GM21528 (cell line): ENCODE measurements around the gene SGTB.
"Not testable (repeated sequence)": the region's sequence is repeated elsewhere in the genome, so short reads cannot be mapped to it uniquely, and the experiment has no call there.

Experiments
- ATAC-seq: cut with Tn5 transposase; IDR thresholded peaks from one replicate; pipeline ENCODE4 v1.9.1; 2021; ENCODE audit warnings: mild to moderate bottlenecking, moderate library complexity; ENCODE audit not compliant: unreplicated experiment, low FRiP score

SGTB gene

DNA sequence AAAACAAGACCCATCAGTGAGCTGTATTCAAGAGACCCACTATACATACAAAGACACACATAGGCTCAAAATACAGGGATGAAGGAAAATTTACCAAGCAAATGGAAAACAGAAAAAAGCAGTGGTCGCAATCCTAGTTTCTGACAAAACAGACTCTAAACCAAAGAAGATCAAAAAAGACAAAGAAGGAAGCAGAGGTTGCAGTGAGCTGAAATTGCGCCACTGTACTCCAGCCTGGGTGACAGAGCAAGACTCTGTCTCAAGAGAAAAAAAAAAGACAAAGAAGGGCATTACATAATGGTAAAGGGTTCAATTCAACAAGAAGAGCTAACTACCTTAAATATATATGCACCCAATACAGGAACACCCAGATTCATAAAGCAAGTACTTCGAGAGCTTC lies 45.9 kb downstream of the SGTB start:
- ATAC-seq = not testable (repeated sequence)

DNA sequence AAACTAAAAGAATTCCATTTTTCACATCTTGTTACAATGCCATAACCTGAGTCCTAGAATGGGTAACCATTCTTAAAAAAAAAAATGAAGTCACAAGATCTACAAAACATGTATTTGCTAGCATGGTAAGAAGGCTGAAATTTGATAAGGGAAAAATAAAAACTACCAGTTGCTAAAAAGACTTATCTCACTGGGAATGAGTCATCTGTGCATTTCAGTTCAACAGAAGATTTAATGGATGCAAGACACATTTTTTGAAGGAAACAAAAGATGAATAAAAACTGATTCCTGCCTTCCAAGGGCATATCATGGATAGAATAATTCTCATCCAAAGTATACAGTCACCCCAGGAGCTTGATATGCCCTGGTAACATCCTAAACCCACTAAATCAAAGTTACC lies 47.2 kb downstream of the SGTB start:
- no peak for ATAC-seq

DNA sequence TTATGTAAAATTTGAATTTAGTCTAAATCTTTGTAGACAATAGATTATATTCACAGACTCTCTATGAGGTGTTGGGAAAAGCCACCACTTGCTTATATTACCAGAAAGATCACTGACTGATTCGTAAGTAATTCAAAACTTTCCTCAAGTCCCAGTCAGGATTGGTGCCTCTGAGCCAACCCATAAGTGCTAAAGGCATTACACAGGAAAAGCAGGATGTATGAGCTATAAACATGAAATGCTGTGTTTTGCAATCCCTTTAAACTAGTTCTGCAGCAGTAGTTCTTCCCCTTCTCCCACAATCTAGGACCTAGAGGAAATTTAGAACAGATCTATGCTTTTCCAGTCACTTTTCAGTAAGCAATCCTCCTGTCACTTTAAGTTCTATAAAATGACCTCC lies 49.1 kb downstream of the SGTB start:
- no peak for ATAC-seq

DNA sequence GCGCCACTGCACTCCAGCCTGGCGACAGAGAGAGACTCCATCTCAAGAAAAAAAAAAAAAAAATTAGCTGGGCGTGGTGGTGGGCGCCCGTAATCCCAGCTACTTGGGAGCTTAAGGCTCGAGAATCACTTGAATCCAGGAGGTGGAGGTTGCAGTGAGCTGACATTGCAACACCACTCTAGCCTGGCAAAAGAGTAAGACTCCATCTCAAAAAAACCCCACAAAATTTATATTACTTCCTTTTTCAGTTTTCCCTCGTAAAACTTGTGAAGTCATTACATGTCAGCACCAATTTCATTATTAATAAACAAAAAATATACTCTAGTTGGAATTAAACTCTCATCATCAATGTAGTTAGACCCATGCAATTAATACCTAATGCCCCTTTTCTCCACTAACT lies 53.2 kb downstream of the SGTB start:
- no peak for ATAC-seq

DNA sequence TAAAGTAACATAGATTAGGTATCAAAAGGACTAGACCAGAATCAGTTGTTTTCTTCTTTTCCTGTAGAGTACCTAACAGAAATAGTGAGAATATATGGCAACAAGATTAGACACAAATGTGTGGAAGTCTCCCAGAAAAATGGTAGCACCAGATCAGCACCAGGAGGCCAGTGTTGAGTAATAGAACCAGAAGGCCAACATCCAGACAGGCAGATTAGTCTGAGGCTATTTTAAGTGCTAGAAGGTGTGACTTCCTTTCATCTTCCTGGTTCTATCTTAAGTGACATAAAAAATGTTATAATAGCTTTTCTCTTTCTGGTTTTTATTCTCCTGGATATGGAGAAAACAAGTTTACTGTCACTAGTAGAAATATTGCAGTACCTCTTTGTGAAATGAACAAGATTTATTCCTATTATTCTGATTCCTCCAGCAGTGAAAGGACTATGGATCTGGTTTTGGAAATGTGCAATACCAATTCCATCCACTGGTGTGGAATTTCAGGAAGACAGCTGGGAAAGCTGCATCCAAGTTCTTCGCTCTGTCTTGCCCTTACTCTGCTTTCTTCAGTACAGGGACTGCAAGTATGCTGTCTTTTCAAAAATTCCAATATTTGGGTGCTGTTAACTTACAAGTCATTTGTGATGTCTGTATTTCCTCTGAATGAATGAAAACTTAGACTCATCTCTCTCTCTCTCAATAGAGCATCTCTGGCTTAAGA lies 57.9 kb downstream of the SGTB start:
- no peak for ATAC-seq

DNA sequence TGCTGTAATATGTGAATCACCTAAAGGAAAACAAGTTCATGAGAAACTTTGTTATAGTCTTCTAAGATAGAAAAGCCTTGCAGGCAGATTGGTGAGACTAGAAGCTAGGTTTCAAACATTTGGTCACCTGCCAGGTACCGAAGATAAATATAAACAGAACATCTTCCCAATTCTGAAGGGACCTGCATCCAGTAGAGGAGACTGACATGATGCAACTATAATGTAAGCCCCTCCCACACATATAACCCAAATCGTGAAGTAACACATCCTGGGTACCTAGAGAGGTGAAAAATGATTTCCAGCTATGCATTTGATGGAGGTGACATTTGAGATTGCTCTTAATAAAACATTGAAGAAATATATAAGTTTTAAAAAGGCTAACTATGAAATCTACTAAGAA lies 67.2 kb downstream of the SGTB start:
- ATAC-seq = no peak

DNA sequence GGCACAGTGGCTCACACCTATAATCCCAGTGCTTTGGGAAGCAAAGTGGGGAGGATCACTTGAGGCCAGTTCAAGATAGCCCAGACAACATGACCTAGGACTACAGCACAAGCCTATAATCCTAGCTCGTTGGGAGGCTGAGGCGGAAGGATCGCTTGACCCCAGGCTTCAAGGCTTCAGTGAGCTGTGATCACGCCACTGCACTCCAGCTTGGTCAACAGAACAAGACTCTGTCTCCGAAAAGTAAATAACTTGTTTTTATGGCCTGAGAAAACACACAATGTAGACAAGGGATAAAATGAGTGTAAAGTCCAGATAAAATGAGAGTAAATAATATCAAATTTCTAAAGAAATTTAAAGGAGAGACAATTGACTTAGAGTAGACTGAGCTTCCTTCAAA lies 70.8 kb downstream of the SGTB start:
- no peak for ATAC-seq

DNA sequence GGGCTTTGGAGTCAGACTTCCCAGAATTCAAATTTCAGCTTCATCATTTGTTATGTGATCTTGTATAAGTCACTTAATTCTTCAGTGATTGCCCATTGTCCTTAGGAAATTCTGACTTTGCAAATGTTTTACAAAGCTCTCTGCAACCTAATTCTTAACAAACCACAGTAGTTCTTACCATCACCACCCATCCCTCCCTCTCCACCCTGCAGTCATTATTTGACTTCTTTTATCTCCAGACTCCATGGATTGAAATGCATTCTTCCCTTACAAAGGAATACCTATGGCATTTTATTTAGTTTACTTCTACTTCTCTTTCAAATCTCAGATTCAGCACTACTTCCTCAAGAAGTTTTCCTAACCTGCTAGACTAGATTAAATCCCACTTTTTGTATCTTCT lies 74.0 kb downstream of the SGTB start:
- no peak for ATAC-seq

DNA sequence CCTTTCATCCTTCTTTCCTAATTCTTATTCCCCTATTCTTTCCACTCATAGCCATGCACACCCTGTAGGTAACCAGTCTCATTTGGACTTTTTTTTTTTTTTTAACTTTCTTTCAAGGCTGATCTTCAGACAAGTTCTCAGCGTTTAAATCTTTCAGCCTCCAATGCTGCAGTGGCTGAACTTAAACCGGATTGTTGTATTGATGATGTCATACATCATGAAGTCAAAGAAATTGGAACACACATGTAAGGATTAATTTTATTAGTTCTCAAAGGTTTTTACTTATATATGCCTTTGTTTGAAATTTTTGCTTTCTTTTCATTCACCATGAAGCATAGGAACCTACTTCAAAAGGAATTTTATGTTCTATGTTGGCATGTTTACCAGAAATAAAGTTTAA lies 75.0 kb downstream of the SGTB start:
- ATAC-seq = no peak

DNA sequence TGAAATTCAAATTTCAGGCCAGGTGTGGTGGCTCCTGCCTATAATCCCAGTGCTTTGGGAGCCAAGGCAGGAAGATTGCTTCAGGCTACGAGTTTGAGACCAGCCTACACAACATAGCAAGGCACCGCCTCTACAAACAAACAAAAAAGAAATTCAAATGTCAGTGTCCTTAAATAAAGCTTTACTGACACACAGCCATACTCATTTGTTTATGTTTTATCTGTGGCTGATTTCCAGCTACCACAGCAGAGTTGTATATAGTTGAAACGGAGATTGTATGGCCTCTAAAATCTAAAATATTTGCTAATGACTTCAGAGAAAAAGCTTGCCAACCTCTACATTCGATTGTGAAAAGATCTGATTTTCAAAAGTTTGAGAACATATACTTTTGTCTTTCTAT lies 81.7 kb downstream of the SGTB start:
- no peak for ATAC-seq

DNA sequence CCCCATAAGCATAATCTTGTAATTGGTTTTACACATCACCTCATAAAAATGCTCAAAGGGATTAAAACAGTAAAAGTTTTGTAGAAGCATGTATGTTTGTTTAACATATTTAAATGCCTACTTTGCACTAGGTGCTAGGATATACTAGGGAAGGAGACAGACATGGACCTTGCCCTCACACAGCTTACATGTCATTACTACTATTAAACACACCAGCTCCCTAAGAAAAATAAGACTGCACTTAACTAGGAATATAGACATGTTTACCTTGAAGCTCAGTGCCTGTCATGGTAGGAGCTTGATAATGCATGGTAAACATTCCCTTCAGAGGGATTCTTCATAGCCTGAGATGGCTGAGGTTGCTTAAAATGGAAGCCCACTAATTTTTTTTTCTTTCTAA lies 90.9 kb downstream of the SGTB start:
- ATAC-seq = no peak

DNA sequence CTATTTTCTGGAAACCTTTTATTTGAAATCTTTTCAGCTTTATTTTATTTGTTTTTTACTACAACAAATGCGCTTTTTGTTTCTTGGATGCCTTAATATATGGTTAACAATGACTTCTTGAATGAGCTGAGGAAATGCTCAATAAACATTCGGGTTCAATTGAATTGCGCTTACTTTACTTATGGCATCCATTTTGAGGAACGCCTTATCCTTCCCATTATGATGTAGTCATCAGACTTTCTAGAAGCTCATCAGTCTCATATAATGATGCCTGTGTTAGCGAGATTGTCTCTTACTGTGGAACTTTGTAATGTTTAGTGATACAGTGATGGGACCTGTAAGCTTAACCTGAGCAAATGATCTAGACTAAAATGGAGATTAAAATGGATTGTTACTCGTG lies 96.2 kb downstream of the SGTB start:
- no peak for ATAC-seq

DNA sequence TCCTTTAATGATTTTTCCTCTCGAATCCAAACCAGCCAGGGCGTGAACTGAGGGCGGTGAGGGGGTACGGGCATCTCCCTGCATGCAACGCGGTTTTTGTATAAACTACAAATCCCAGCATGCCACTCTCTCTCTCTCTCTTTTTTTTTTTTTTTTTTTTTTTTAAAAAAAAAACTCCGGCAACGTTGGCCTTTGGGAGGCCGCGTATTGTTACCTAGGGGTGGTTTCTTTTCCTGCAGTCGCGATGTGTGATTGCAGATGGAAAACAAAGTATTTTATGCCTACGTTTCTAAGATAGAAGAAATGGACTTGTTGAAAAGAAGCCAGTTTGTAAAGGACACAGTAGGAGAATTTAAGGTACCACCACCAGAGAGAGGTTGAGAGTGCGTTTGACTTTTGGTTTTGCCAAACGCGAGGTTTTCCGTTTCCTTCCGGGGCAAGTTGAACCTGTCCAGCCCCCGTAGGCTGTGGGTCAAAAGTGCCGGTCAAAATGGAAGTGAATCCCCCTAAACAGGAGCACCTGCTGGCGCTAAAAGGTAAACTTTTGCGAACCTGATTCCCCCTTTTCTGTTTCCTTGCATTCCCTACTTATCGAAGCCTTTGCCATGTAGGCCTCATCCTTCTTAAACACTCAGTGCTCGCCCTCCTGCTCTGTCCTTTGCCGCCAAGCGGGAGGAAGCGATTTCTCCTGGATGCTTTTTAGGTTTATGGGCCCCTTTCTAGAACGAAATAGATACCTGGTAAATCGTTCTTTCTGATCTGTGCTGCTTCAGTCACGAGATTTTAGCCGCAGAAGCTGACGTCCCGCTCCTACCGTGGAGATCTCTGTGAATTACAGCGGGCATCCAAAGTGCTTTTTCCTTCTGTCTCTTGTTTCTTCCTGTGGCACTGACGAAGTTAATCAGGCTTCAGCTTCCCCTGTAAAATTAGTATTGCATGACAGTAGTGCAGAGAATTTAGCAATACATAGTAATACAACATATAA lies 97.0 kb downstream of the SGTB start, which contains the start of the genes SHLD3 and TRAPPC13:
TSS of gene SHLD3 (plus strand) at position 457 of the 985 bp plus-strand sequence. CDS start 4,561 bp downstream, outside the sequence.
TSS of gene TRAPPC13 (plus strand) at position 457 of the 985 bp plus-strand sequence. CDS start at position 491, 34 bp downstream.
- peak; percentile 83 for ATAC-seq

DNA sequence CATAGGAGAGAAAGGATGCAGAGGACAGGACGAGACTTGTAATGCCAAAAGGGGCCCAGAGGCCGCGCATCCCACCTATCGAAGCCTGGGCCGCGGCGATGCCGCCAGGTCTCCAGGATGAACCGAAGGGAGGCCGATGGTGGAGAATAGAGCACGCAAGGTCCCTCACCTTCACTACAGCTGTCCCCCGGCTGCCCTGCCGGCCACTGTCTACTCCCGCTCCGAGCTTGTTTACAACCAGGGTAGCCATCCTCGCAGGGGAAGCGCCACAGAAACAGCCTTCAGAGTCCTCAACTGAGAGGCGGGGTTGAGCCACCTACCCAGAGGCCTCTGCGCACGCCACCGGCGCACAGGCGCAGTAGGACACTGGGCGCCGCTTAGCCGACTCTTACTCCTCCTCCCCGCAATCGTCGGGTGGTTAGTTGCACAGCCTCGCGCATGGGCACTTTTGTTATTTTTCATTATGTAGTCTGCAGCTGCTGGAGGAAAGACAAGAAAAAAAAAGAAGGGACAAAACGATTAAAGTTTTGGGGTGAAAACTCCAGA lies 97.8 kb downstream of the SGTB start, which contains the start of gene TRIM23:
TSS of gene TRIM23 (minus strand) at position 309 of the 546 bp plus-strand sequence. CDS start at position 250, 59 bp downstream.
- ATAC-seq = peak; percentile 94

DNA sequence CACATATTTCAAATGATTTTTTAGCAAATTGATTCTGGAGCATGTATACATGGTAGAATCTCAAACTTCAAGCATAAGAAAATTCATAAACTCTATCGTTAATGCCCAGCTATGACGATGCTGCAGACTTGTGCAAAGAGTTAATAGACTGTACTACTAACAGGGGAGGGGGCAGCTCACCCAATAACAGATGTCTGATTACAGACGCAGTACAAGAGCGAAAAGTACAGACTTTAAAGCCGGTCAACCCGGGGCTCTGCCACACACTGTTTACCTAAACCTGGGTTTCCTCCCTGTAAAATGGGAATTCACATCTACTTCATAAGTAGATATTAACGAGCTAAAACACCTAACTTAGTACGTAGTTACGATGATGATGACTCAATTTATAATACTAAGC lies 98.4 kb downstream of the SGTB start:
- no peak for ATAC-seq

DNA sequence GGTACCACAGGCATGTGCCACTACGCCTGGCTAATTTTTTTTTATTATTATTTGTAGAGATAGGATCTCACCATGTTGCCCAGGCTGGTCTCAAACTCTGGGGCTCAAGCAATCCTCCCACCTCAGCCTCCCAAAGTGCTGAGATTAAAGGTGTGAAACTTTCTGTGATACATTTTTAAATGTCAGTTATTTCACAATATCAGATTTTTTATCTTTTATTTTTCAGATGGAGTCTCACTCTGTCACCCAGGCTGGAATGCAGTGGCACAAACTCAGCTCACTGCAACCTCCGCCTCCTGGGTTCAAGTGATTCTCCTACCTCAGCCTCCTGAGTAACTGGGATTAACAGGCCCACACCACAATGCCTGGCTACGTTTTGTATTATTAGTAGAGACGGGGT lies 99.9 kb downstream of the SGTB start:
- not testable (repeated sequence) for ATAC-seq

DNA sequence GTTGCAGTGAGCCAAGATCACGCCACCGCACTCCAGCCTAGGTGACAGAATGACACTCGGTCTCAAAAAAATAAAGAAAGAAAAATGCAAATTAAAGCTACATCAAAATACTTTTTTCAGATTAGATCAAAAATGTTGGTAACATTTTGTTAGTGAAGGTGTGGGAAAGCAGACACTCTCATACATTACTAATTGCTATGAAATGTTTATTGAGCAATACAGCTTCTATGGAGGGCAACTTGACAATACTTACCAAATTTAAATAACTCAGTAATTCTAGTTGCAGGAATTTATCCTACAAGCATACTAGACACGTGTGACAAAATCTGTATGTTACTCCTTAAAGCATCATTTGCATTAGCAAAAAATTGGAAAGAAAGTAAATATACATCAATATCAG lies 101.9 kb downstream of the SGTB start:
- ATAC-seq = no peak
